Activated CD4-positive, alpha-beta T cell treated with anti-CD3 and anti-CD28 coated beads, Interleukin-10, Interleukin-2, amounts not matched to agents 100 ng/mL and 50 ng/mL, durations not matched to agents 16 hours and 8 hours (primary cell): ENCODE data around the gene TAS2R31.

Experiments used
- DNase-seq: peaks from one replicate; pipeline ENCODE4 v3.0.0-alpha.2; 2020

Gene TAS2R31

DNA sequence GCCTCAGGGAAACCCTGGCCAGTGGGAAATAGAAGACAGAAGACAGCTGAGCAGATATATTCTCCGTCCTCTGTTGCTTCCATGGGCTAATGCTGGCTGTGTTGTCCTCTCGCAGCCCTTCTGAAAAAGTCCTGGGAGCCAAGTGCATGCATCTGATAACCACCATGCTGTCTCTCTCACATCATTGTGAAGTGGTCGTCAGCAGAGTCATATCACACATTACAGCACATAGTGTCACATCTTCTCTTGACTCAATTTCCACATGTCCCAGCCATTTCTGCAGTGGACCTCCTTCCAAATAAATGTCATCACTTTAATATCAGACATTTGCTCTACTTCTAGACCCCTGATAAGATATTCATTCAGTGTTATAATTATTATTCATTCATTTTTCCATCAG lies 36.9 kb downstream of the TAS2R31 start:
- DNase-seq, result no peak

DNA sequence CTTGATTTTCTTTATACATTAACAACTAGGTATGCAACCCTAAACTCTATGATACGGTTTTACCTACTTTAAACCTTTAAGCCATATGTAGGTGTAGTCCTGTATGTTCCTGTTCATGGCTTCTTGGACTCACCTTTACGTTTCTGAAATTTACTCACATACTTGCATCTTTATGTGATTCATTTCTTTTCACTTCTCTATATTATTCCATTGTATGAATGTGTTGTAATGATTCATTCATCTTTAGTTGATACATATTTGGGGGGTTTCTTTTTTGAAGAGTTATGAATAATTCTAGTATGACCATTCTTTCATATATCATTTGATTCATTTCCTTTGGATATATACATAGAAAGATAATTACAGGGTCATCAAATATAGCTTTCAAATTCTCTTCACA lies 42.1 kb downstream of the TAS2R31 start:
- DNase-seq, result no peak

- no peak for DNase-seq
Measured at GRCh38 chr12:10986812-10987211, 44.4 kb downstream of the TAS2R31 start, which contains the start of gene TAS2R50. TSS of gene TAS2R50 (minus strand) at chr12:10986912. CDS start at chr12:10986860, 52 bp downstream.

DNA sequence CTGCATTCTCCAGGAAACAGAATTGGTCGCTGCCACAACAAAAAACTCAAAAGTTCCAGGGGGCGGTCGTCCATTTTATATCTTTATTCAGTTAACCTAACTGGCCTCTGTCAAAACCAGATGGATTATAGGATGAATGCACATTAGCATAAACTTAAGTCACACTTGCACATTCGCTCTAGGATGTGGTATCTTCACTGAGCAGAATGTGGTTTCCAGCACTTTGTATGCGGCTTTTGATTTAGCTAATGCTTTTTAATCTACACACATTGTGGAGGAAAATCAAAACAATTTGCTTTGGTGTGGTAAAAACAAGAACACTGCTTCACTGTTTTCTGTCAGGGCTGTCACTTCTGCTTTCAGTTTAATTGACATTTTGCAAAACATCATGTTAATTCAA lies 49.0 kb downstream of the TAS2R31 start:
- peak; percentile 90 for DNase-seq
